Neural cell (in vitro differentiated cells): ENCODE results near the gene LCN9. TPM values are rescaled to one million over a fixed set of nuclear protein-coding genes. Genes with fewer than 3 reads are reported as not detected.

Experiments used
- H2AFZ ChIP-seq: fragments of 200-600, 300-800 bp; sonication (generic), shearing (Covaris generic); 2 replicates; pipeline ENCODE4 v1.6.0; 2014; ENCODE audit warnings: low read depth, mild to moderate bottlenecking, antibody characterized with exemption, low read length, moderate library complexity
- H3F3A ChIP-seq: fragments of 200-600 bp; shearing (Covaris generic); 2 replicates; pipeline ENCODE4 v1.6.1; 2016; ENCODE audit warnings: mild to moderate bottlenecking, moderate library complexity, mixed read lengths, antibody characterized with exemption, low read length; ENCODE audit not compliant: insufficient read depth, poor library complexity, severe bottlenecking
- H3K27ac ChIP-seq: fragments of 200-600, 300-800 bp; sonication (generic), shearing (Covaris generic); 2 replicates; pipeline ENCODE4 v1.5.1; 2014; ENCODE audit warnings: mild to moderate bottlenecking, low read length, moderate library complexity
- H3K27me3 ChIP-seq: fragments of 300-800, 200-600 bp; sonication (generic), shearing (Covaris generic); 2 replicates; pipeline ENCODE4 v1.6.0; 2014; ENCODE audit warnings: mild to moderate bottlenecking, low read depth, low read length, moderate library complexity; ENCODE audit not compliant: insufficient read depth
- H3K36me3 ChIP-seq: fragments of 300-800, 200-600 bp; sonication (generic), shearing (Covaris generic); 2 replicates; pipeline ENCODE4 v1.5.1; 2014; ENCODE audit warnings: mild to moderate bottlenecking, antibody characterized with exemption, low read length, moderate library complexity; ENCODE audit not compliant: insufficient read depth
- H3K4me2 ChIP-seq: fragments of 300-800, 200-600 bp; sonication (generic), shearing (Covaris generic); 2 replicates; pipeline ENCODE4 v1.6.0; 2014; ENCODE audit warnings: mild to moderate bottlenecking, low read length
- H3K4me3 ChIP-seq: fragments of 300-800, 200-600 bp; sonication (generic), shearing (Covaris generic); 2 replicates; pipeline ENCODE4 v1.5.1; 2014; ENCODE audit warnings: mild to moderate bottlenecking, low read length, moderate library complexity
- H3K79me2 ChIP-seq: fragments of 200-600 bp; shearing (Covaris generic); replicated peaks from 2 replicates; pipeline ENCODE4 v1.6.0; 2014; ENCODE audit warnings: mild to moderate bottlenecking, low read length, moderate library complexity; ENCODE audit not compliant: insufficient read depth
- H3K9ac ChIP-seq: fragments of 300-800, 200-600 bp; sonication (generic), shearing (Covaris generic); 2 replicates; pipeline ENCODE4 v1.6.1; 2016; ENCODE audit warnings: mild to moderate bottlenecking, low read length, mixed read lengths
- H3K9me2 ChIP-seq: fragments of 200-600 bp; shearing (Covaris generic); 2 replicates; pipeline ENCODE4 v1.6.1; 2016; ENCODE audit warnings: mild to moderate bottlenecking, low read length, mixed read lengths; ENCODE audit not compliant: insufficient read depth
- H3K9me3 ChIP-seq: fragments of 200-600, 300-800 bp; sonication (generic), shearing (Covaris generic); 2 replicates; pipeline ENCODE4 v1.6.1; 2016; ENCODE audit warnings: mild to moderate bottlenecking, mixed run types, low read length, moderate library complexity, mixed read lengths
- H4K20me1 ChIP-seq: fragments of 200-600 bp; shearing (Covaris generic); 2 replicates; pipeline ENCODE4 v1.6.1; 2016; ENCODE audit warnings: mild to moderate bottlenecking, mixed run types; ENCODE audit not compliant: insufficient read depth
- EP300 ChIP-seq: fragments of 450-650 bp; conservative IDR thresholded peaks from 2 replicates; pipeline ENCODE4 v1.6.1; 2014; ENCODE audit warnings: antibody characterized with exemption, mild to moderate bottlenecking, moderate library complexity; ENCODE audit not compliant: poor library complexity, severe bottlenecking
- EZH2 ChIP-seq: fragments of 200-600, 300-800 bp; shearing (Covaris generic), sonication (generic); IDR thresholded peaks from 2 replicates; pipeline ENCODE4 v1.6.1; 2014; ENCODE audit warnings: antibody characterized with exemption, low read length, borderline replicate concordance, mild to moderate bottlenecking; ENCODE audit not compliant: insufficient read depth, poor library complexity, severe bottlenecking
- MXI1 ChIP-seq: fragments of 450-650 bp; conservative IDR thresholded peaks from 2 replicates; pipeline ENCODE4 v1.6.1; 2014; ENCODE audit warnings: antibody characterized with exemption, mild to moderate bottlenecking; ENCODE audit not compliant: poor library complexity, severe bottlenecking
- POLR2AphosphoS5 ChIP-seq: IDR thresholded peaks from 2 replicates; pipeline ENCODE4 v1.6.1; 2012
- RAD21 ChIP-seq: fragments of 450-650 bp; conservative IDR thresholded peaks from 2 replicates; pipeline ENCODE4 v1.6.1; 2014; ENCODE audit warnings: antibody characterized with exemption, mild to moderate bottlenecking, moderate library complexity
- SMC3 ChIP-seq: fragments of 450-650 bp; conservative IDR thresholded peaks from 2 replicates; pipeline ENCODE4 v1.6.1; 2014; ENCODE audit warnings: antibody characterized with exemption, mild to moderate bottlenecking, moderate library complexity; ENCODE audit not compliant: poor library complexity
- TAF1 ChIP-seq: IDR thresholded peaks from 2 replicates; pipeline ENCODE4 v1.6.1; 2012; ENCODE audit warnings: low read depth
- polyA plus RNA-seq: library from polyadenylated mRNA; depleted of rRNA; stranded (reverse); fragments of >200 nt; gene quantifications from 2 replicates; pipeline ENCODE4 v1.2.3, GENCODE V29; 2014
- TF ChIP-seq, protein P1 (sequence below): IDR thresholded peaks from 2 replicates; pipeline ENCODE4 v1.6.1; 2012; ENCODE audit warnings: borderline replicate concordance
- TF ChIP-seq, protein P2 (sequence below): fragments of 450-650 bp; IDR thresholded peaks from 2 replicates; pipeline ENCODE4 v1.5.1; 2014; ENCODE audit warnings: antibody characterized with exemption, mild to moderate bottlenecking, moderate library complexity; ENCODE audit not compliant: poor library complexity, severe bottlenecking

The LCN9 gene
- polyA plus RNA-seq, 1 donor from 2014 or later = 2.5 TPM

DNA sequence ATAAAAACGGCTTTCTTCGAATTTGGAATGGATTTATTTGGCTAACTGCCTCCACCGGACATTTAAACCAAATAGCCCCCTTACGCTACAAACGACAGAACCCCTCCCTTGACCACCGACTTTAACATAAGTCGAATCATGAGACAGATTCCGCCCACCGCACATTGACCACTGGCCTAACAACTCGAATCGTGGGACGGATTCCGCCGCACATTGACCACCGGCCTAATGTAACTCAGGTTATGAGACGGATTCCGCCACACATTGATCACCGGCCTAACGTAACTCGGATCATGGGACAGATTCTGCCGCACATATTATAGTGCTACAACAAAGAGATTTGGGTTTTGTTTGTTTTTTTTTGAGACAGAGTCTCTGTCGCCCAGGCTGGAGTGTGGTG lies 2.7 kb upstream of the LCN9 start:
- no peaks in the 10 kb centered on the region for H3K36me3 ChIP-seq
- H3K27ac ChIP-seq = no peak overlapping the region
- H3K4me3 ChIP-seq = no peak overlapping the region
- no peak overlapping the region for H2AFZ ChIP-seq
- H3K9me2 ChIP-seq = no peaks in the 10 kb centered on the region
- H4K20me1 ChIP-seq = no peaks in the 10 kb centered on the region
- H3F3A ChIP-seq = no peaks in the 10 kb centered on the region
- H3K27me3 ChIP-seq = no peaks in the 10 kb centered on the region
- no peaks in the 10 kb centered on the region for H3K9me3 ChIP-seq
- no peaks in the 10 kb centered on the region for H3K79me2 ChIP-seq
- no peak overlapping the region for H3K4me2 ChIP-seq
- H3K9ac ChIP-seq = no peak overlapping the region
- TF ChIP-seq, protein P1, sequence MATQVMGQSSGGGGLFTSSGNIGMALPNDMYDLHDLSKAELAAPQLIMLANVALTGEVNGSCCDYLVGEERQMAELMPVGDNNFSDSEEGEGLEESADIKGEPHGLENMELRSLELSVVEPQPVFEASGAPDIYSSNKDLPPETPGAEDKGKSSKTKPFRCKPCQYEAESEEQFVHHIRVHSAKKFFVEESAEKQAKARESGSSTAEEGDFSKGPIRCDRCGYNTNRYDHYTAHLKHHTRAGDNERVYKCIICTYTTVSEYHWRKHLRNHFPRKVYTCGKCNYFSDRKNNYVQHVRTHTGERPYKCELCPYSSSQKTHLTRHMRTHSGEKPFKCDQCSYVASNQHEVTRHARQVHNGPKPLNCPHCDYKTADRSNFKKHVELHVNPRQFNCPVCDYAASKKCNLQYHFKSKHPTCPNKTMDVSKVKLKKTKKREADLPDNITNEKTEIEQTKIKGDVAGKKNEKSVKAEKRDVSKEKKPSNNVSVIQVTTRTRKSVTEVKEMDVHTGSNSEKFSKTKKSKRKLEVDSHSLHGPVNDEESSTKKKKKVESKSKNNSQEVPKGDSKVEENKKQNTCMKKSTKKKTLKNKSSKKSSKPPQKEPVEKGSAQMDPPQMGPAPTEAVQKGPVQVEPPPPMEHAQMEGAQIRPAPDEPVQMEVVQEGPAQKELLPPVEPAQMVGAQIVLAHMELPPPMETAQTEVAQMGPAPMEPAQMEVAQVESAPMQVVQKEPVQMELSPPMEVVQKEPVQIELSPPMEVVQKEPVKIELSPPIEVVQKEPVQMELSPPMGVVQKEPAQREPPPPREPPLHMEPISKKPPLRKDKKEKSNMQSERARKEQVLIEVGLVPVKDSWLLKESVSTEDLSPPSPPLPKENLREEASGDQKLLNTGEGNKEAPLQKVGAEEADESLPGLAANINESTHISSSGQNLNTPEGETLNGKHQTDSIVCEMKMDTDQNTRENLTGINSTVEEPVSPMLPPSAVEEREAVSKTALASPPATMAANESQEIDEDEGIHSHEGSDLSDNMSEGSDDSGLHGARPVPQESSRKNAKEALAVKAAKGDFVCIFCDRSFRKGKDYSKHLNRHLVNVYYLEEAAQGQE = no peak
- no peak for TF ChIP-seq POLR2AphosphoS5
- no peak for TF ChIP-seq TAF1
- TF ChIP-seq EZH2 = no peak
- TF ChIP-seq, protein P2, sequence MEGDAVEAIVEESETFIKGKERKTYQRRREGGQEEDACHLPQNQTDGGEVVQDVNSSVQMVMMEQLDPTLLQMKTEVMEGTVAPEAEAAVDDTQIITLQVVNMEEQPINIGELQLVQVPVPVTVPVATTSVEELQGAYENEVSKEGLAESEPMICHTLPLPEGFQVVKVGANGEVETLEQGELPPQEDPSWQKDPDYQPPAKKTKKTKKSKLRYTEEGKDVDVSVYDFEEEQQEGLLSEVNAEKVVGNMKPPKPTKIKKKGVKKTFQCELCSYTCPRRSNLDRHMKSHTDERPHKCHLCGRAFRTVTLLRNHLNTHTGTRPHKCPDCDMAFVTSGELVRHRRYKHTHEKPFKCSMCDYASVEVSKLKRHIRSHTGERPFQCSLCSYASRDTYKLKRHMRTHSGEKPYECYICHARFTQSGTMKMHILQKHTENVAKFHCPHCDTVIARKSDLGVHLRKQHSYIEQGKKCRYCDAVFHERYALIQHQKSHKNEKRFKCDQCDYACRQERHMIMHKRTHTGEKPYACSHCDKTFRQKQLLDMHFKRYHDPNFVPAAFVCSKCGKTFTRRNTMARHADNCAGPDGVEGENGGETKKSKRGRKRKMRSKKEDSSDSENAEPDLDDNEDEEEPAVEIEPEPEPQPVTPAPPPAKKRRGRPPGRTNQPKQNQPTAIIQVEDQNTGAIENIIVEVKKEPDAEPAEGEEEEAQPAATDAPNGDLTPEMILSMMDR = no peak
- no peak for TF ChIP-seq RAD21
- TF ChIP-seq SMC3 = no peak
- no peak for TF ChIP-seq MXI1
- TF ChIP-seq EP300 = no peak

DNA sequence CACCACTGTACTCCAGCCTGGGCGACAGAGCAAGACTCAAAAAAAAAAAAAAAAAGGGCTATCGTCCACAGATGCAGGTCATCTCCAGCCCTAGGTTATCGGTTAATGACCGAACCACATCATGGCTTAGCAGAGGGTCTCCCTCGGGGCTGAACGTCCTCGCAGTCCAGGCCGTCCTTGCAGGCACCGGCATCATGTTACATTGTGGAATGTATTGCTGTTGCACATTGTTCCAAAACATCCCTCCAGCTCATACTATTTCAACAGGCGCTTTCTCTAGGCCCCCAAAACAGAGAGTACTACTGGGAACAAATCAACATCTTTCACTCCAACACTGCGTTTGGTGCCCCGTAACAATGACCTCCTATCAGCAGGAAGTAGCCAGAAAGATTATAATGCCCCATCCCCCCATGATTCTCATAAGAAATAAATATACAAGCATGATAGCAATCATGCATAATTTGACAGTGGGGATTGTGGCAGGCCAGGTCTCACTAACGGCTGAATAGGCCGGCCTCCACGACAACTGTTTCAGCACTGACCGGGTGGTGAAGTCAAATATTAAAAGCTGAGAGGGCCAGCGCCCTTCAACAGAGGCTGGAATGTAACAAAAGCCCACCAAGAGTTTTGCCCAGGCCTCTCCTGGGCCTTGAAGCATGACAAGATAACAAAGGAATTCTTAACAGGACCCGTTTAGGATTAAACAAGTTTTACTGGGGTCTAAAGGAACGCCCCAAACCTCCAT lies 1.1 kb upstream of the LCN9 start:
- no peak overlapping the region for H3K27ac ChIP-seq
- H3K27me3 ChIP-seq = no peaks in the 10 kb centered on the region
- no peaks in the 10 kb centered on the region for H3F3A ChIP-seq
- H3K9me3 ChIP-seq = no peaks in the 10 kb centered on the region
- no peaks in the 10 kb centered on the region for H3K36me3 ChIP-seq
- no peak overlapping the region for H3K4me3 ChIP-seq
- no peaks in the 10 kb centered on the region for H3K9me2 ChIP-seq
- no peaks in the 10 kb centered on the region for H4K20me1 ChIP-seq
- TF ChIP-seq EP300 (no peak), RAD21 (no peak), EZH2 (no peak), SMC3 (no peak), MXI1 (no peak), TAF1 (no peak), POLR2AphosphoS5 (no peak)
- TF ChIP-seq, protein P1 = no peak
- TF ChIP-seq, protein P2 = no peak
- H3K79me2 ChIP-seq = no peaks in the 10 kb centered on the region
- no peak overlapping the region for H2AFZ ChIP-seq
- no peak overlapping the region for H3K9ac ChIP-seq
- no peak overlapping the region for H3K4me2 ChIP-seq
